DND-41 (cell line): Measurements from ENCODE around the gene MVP.

Source experiments
- CTCF ChIP-seq: IDR thresholded peaks from 2 replicates; pipeline ENCODE4 v1.5.1; 2012; ENCODE audit warnings: borderline replicate concordance, low read length, moderate library complexity, mild to moderate bottlenecking; ENCODE audit not compliant: poor library complexity, severe bottlenecking; ENCODE audit errors: extremely low read depth
- EZH2 ChIP-seq: IDR thresholded peaks from 3 replicates; pipeline ENCODE4 v1.6.1; 2012; ENCODE audit warnings: borderline replicate concordance, low read depth, mild to moderate bottlenecking, moderate library complexity, low read length, inconsistent platforms; ENCODE audit not compliant: severe bottlenecking

- TF ChIP-seq CTCF (no peak), EZH2 (no peak)
Observed at GRCh38 chr16:29820730-29821642, 724 bp downstream of the MVP start.
